H9 (cell line): ENCODE measurements around the gene CC2D1A. TPM values are rescaled to one million over a fixed set of nuclear protein-coding genes. Genes with fewer than 3 reads are reported as not detected.

Experiments used
- DNase-seq: peaks from one replicate; pipeline ENCODE4 v3.0.0-alpha.2; 2017
- H2AFZ ChIP-seq: one replicate; pipeline ENCODE4 v1.6.1; 2013; ENCODE audit warnings: mild to moderate bottlenecking, low read length, control low read depth, moderate library complexity
- H2AK5ac ChIP-seq: 2 replicates; pipeline ENCODE4 v1.6.1; 2013; ENCODE audit warnings: low read length, control low read depth, mixed read lengths; ENCODE audit not compliant: insufficient read length
- H2BK120ac ChIP-seq: one replicate; pipeline ENCODE4 v1.6.1; 2013; ENCODE audit warnings: low read depth, mild to moderate bottlenecking, low read length, control low read depth, inconsistent platforms; ENCODE audit not compliant: poor library complexity, severe bottlenecking
- H2BK12ac ChIP-seq: 2 replicates; pipeline ENCODE4 v1.6.1; 2013; ENCODE audit warnings: low read length, control low read depth, mixed read lengths, low read depth; ENCODE audit not compliant: insufficient read length
- H2BK15ac ChIP-seq: 2 replicates; pipeline ENCODE4 v1.6.1; 2013; ENCODE audit warnings: low read depth, low read length, control low read depth
- H2BK20ac ChIP-seq: one replicate; pipeline ENCODE4 v1.6.1; 2013; ENCODE audit warnings: low read depth, mild to moderate bottlenecking, low read length, control low read depth, inconsistent platforms; ENCODE audit not compliant: poor library complexity, severe bottlenecking
- H2BK5ac ChIP-seq: 2 replicates; pipeline ENCODE4 v1.6.1; 2013; ENCODE audit warnings: low read length, control low read depth, mixed read lengths; ENCODE audit not compliant: insufficient read length
- H3K14ac ChIP-seq: 2 replicates; pipeline ENCODE4 v1.6.1; 2013; ENCODE audit warnings: low read length, control low read depth; ENCODE audit not compliant: insufficient read depth
- H3K18ac ChIP-seq: 2 replicates; pipeline ENCODE4 v1.6.1; 2013; ENCODE audit warnings: low read depth, mild to moderate bottlenecking, mixed read lengths, low read length, control low read depth; ENCODE audit not compliant: insufficient read length
- H3K23ac ChIP-seq: 2 replicates; pipeline ENCODE4 v1.6.1; 2013; ENCODE audit warnings: low read length, control low read depth, mixed read lengths, low read depth; ENCODE audit not compliant: insufficient read length
- H3K23me2 ChIP-seq: 2 replicates; pipeline ENCODE4 v1.6.1; 2013; ENCODE audit warnings: low read depth, mild to moderate bottlenecking, mixed read lengths, low read length, control low read depth; ENCODE audit not compliant: insufficient read length, poor library complexity, severe bottlenecking
- H3K27ac ChIP-seq: 2 replicates; pipeline ENCODE4 v1.5.1; 2013; ENCODE audit warnings: low read length, control low read depth, mixed read lengths, low read depth; ENCODE audit not compliant: insufficient read length
- H3K27me3 ChIP-seq: 2 replicates; pipeline ENCODE4 v1.6.1; 2013; ENCODE audit warnings: low read length, control low read depth, inconsistent platforms; ENCODE audit not compliant: insufficient read depth
- H3K4ac ChIP-seq: 2 replicates; pipeline ENCODE4 v1.6.1; 2013; ENCODE audit warnings: low read depth, mild to moderate bottlenecking, control low read depth, inconsistent platforms, low read length, moderate library complexity
- H3K4me1 ChIP-seq: 2 replicates; pipeline ENCODE4 v1.6.1; 2013; ENCODE audit warnings: low read length, control low read depth, inconsistent platforms; ENCODE audit not compliant: insufficient read depth
- H3K4me2 ChIP-seq: 2 replicates; pipeline ENCODE4 v1.6.1; 2013; ENCODE audit warnings: low read length, control low read depth, mixed read lengths; ENCODE audit not compliant: insufficient read length, insufficient read depth
- H3K56ac ChIP-seq: 2 replicates; pipeline ENCODE4 v1.6.1; 2013; ENCODE audit warnings: low read depth, mild to moderate bottlenecking, mixed read lengths, low read length, control low read depth; ENCODE audit not compliant: insufficient read length
- H3K79me1 ChIP-seq: 2 replicates; pipeline ENCODE4 v1.6.1; 2013; ENCODE audit warnings: low read depth, mild to moderate bottlenecking, moderate library complexity, low read length, control low read depth, inconsistent platforms; ENCODE audit not compliant: insufficient read depth, poor library complexity, severe bottlenecking
- H3K79me2 ChIP-seq: 2 replicates; pipeline ENCODE4 v1.6.1; 2013; ENCODE audit warnings: low read length, control low read depth, inconsistent platforms; ENCODE audit not compliant: insufficient read depth
- H3K9ac ChIP-seq: 2 replicates; pipeline ENCODE4 v1.6.1; 2013; ENCODE audit warnings: low read length, control low read depth, mixed read lengths; ENCODE audit not compliant: insufficient read length; ENCODE audit errors: extremely low read depth
- H3K9me3 ChIP-seq: one replicate; pipeline ENCODE4 v1.6.1; 2013; ENCODE audit warnings: low read depth, low read length, inconsistent platforms; ENCODE audit not compliant: control insufficient read depth
- H3T11ph ChIP-seq: one replicate; pipeline ENCODE4 v1.6.1; 2013; ENCODE audit warnings: mild to moderate bottlenecking, low read length, control low read depth, inconsistent platforms
- H4K20me1 ChIP-seq: one replicate; pipeline ENCODE4 v1.6.1; 2013; ENCODE audit not compliant: control insufficient read depth, insufficient read length, insufficient read depth
- H4K5ac ChIP-seq: 2 replicates; pipeline ENCODE4 v1.6.1; 2013; ENCODE audit warnings: low read depth, mild to moderate bottlenecking, mixed read lengths, low read length, control low read depth; ENCODE audit not compliant: insufficient read length
- H4K8ac ChIP-seq: replicated peaks from 2 replicates; pipeline ENCODE4 v1.6.1; 2013; ENCODE audit warnings: low read length, control low read depth, mixed read lengths, low read depth; ENCODE audit not compliant: insufficient read length
- H4K91ac ChIP-seq: 2 replicates; pipeline ENCODE4 v1.6.1; 2013; ENCODE audit warnings: low read depth, mild to moderate bottlenecking, moderate library complexity, mixed read lengths, low read length, control low read depth; ENCODE audit not compliant: insufficient read length
- H3K27ac Mint-ChIP-seq, 3 experiments: 2 replicates in 2 of 3; 3 replicates in 1 of 3; pipeline ENCODE4 v1.8.0; 2020 to 2021; ENCODE audit warnings: mixed read lengths in 3 of 3, mild to moderate bottlenecking in 1 of 3, moderate library complexity in 1 of 3
- H3K27me3 Mint-ChIP-seq: 2 replicates; pipeline ENCODE4 v1.8.0; 2021; ENCODE audit warnings: low read depth, mild to moderate bottlenecking, moderate library complexity, mixed read lengths
- H3K36me3 Mint-ChIP-seq, 3 experiments: 2 replicates in 2 of 3; 3 replicates in 1 of 3; pipeline ENCODE4 v1.8.0; 2020 to 2021; ENCODE audit warnings: low read depth in 3 of 3, mixed read lengths in 3 of 3; ENCODE audit not compliant: insufficient read depth in 1 of 3
- H3K4me1 Mint-ChIP-seq, 2 experiments: 2 replicates each; pipeline ENCODE4 v1.8.0; 2020; ENCODE audit warnings: mixed read lengths in 2 of 2
- H3K4me3 Mint-ChIP-seq, 2 experiments: 2 replicates in 1 of 2; 3 replicates in 1 of 2; pipeline ENCODE4 v1.8.0; 2020 to 2021; ENCODE audit warnings: mild to moderate bottlenecking in 2 of 2, mixed read lengths in 2 of 2, moderate library complexity in 1 of 2
- H3K9me3 Mint-ChIP-seq, 2 experiments: 2 replicates in 1 of 2; 3 replicates in 1 of 2; pipeline ENCODE4 v1.8.0; 2020; ENCODE audit warnings: mild to moderate bottlenecking in 2 of 2, mixed read lengths in 2 of 2, moderate library complexity in 1 of 2
- WGBS: extraction: QIAGEN DNeasy Blood & Tissue Kit; methylation state at CpG from one replicate; pipeline ENCODE4 v1.1.7; 2013; ENCODE audit warnings: missing lambda C conversion rate, low lambda C conversion rate, mixed read lengths; ENCODE audit not compliant: insufficient read length; ENCODE audit errors: extremely low coverage; 5-methylcytosine and 5-hydroxymethylcytosine counted together
- total RNA-seq: library from RNA; stranded (reverse); gene quantifications from 2 replicates; pipeline ENCODE4 v1.2.1, GENCODE V29; 2021
- TF ChIP-seq, protein P1 (sequence below): fragments of 200-600 bp; sonication (generic); conservative IDR thresholded peaks from 3 replicates; pipeline ENCODE4 v1.8.0; 2021; ENCODE audit warnings: antibody characterized with exemption, mild to moderate bottlenecking

The CC2D1A gene
- total RNA-seq, 1 experiment from 2014 or later, result 48.5 TPM

DNA sequence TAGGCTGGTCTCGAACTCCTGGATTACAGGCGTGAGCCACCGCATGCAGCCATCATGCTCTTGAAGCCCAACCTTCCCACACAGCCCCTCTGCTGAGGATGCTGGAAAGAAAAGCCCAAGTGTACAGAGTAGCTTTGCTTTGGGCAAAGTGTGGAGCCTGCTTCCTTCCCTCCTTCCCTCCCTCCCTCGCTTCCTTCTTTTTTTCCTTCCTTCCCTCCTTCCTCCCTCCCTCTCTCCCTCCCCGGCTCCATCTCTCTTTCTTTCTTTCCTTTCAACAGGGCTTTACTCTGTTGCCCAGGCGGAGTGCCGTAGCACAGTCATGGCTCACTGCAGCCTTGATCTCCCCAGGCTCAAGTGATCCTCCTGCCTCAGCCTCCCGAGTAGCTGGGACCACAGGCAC is 2.7 kb downstream of the CC2D1A start:
- Histone ChIP-seq H3K4ac (no peak overlapping the region), H3K4me1 (no peaks in the 10 kb centered on the region), H4K91ac (no peak overlapping the region), H3K14ac (no peak overlapping the region), H2AFZ (no peak overlapping the region), H4K8ac (no peak overlapping the region), H3K56ac (no peak overlapping the region), H3K79me1 (no peaks in the 10 kb centered on the region), H3K27me3 (no peaks in the 10 kb centered on the region), H3K23ac (no peak overlapping the region), H4K20me1 (no peaks in the 10 kb centered on the region), H3T11ph (no peak overlapping the region), H2AK5ac (no peak overlapping the region), H3K23me2 (peaks cover 10% of the 10 kb centered on the region), H3K4me2 (no peak overlapping the region), H2BK5ac (no peak overlapping the region), H3K9me3 (no peaks in the 10 kb centered on the region), H3K27ac (no peak overlapping the region), H2BK20ac (no peak overlapping the region), H4K5ac (no peak overlapping the region), H3K18ac (no peak overlapping the region), H3K9ac (no peak overlapping the region), H2BK12ac (no peak overlapping the region), H2BK120ac (no peak overlapping the region), H2BK15ac (no peak overlapping the region), H3K79me2 (no peaks in the 10 kb centered on the region)
- DNase-seq, result no peak
- H3K4me3 Mint-ChIP-seq, result no peak overlapping the region
- H3K27ac Mint-ChIP-seq, result no peak overlapping the region
- H3K36me3 Mint-ChIP-seq, result peaks cover 8 to 40% (median 22%) of the 10 kb centered on the region in 3 experiments; a peak in 6 of 7 replicates
- WGBS, result no CpG with 5 or more reads among the region's 8 CpGs
- H3K4me1 Mint-ChIP-seq, result peaks cover 9 to 10% of the 10 kb centered on the region in 2 experiments
- peaks cover 0 to 2% of the 10 kb centered on the region in 2 experiments; a peak in 2 of 5 replicates for H3K9me3 Mint-ChIP-seq
- H3K27me3 Mint-ChIP-seq, result peaks cover 14% of the 10 kb centered on the region
- TF ChIP-seq, protein P1, sequence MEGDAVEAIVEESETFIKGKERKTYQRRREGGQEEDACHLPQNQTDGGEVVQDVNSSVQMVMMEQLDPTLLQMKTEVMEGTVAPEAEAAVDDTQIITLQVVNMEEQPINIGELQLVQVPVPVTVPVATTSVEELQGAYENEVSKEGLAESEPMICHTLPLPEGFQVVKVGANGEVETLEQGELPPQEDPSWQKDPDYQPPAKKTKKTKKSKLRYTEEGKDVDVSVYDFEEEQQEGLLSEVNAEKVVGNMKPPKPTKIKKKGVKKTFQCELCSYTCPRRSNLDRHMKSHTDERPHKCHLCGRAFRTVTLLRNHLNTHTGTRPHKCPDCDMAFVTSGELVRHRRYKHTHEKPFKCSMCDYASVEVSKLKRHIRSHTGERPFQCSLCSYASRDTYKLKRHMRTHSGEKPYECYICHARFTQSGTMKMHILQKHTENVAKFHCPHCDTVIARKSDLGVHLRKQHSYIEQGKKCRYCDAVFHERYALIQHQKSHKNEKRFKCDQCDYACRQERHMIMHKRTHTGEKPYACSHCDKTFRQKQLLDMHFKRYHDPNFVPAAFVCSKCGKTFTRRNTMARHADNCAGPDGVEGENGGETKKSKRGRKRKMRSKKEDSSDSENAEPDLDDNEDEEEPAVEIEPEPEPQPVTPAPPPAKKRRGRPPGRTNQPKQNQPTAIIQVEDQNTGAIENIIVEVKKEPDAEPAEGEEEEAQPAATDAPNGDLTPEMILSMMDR, result no peak
